ENCODE measurements around the gene MARK1.

Gene MARK1

DNA sequence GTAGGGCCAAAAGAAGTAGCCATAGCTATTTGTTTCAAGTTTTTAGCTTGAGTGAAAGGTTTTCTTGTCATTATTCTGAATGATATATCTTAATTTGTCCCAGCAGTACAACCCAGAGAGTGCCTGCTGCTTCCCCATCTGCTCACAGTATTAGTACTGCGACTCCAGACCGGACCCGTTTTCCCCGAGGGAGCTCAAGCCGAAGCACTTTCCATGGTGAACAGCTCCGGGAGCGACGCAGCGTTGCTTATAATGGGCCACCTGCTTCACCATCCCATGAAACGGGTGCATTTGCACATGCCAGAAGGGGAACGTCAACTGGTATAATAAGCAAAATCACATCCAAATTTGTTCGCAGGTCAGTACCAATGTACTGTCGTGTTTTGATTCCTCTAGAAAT, 125.1 kb downstream of the MARK1 start:
- TF ChIP-seq, protein P1, sequence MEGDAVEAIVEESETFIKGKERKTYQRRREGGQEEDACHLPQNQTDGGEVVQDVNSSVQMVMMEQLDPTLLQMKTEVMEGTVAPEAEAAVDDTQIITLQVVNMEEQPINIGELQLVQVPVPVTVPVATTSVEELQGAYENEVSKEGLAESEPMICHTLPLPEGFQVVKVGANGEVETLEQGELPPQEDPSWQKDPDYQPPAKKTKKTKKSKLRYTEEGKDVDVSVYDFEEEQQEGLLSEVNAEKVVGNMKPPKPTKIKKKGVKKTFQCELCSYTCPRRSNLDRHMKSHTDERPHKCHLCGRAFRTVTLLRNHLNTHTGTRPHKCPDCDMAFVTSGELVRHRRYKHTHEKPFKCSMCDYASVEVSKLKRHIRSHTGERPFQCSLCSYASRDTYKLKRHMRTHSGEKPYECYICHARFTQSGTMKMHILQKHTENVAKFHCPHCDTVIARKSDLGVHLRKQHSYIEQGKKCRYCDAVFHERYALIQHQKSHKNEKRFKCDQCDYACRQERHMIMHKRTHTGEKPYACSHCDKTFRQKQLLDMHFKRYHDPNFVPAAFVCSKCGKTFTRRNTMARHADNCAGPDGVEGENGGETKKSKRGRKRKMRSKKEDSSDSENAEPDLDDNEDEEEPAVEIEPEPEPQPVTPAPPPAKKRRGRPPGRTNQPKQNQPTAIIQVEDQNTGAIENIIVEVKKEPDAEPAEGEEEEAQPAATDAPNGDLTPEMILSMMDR (IDR thresholded peaks at IDR 0.05; ENCODE audit: borderline replicate concordance, insufficient read depth, low read depth, low read length): no peak
- no peak overlapping the region for H3K4me3 ChIP-seq (ENCODE audit: low read depth, low read length)

DNA sequence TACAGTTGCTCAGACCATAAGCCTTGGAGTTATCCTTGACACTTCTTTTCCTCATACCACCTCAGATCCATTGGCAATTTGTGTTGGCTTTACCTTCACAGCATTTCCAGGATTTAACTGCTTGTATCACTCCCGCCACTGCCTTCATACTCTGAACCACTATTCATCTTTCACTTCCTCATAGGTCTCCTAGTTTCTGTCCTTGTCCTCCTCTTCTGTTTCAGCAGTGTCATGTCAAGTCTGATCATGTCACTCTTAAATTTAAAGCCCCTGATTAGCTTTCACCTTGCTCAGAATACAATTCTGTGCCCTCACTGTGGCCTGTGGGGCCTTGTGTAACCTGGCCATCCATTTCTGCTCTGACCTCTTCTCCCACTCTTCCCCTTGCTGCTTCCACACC, 127.6 kb downstream of the MARK1 start:
- TF ChIP-seq, protein P1 (IDR thresholded peaks at IDR 0.05; ENCODE audit: borderline replicate concordance, insufficient read depth, low read depth, low read length): no peak

DNA sequence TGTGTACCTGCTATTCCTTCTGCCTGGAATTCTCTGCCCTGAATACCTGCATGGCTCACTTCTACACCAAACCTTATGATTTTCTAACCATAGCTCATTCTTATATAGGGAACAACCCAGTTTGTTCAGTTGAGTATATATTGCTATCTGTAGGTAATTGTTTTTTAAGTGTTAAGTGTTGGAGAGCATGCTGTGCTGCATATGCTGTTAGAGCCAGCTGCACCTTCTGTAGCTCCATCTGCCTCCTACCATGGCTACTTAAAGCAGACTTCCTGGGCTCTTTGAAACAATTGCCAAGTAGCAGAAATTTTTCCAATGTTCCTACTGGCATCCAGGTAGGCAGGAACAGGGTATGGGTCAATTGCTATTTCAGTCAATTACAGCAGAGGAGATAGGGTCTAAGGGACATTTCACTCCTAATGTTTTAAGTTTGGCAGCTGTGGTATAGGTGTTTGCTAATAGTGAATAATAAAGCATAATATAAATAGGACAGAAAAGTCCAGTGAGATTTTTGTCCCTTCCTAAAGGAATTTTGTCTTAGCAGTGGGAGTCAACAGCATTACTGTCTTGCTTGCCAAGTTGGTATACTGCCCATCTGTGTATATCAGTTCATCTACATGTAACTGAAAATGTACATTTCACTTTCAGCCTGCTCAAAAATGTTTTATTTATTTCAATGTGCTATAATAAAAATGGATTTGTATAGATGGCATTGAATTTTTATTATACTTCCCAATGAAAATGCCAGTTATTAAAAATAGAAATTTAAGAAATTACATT, 128.2 kb downstream of the MARK1 start:
- TF ChIP-seq, protein P1 (IDR thresholded peaks at IDR 0.05; ENCODE audit: borderline replicate concordance, insufficient read depth, low read depth, low read length): no peak
- no peak overlapping the region for H3K4me3 ChIP-seq (ENCODE audit: low read depth, low read length)

More for the DNA sequence above, 127.6 kb downstream of the MARK1 start:
- H3K4me3 ChIP-seq (ENCODE audit: low read depth, low read length): no peak overlapping the region

DNA sequence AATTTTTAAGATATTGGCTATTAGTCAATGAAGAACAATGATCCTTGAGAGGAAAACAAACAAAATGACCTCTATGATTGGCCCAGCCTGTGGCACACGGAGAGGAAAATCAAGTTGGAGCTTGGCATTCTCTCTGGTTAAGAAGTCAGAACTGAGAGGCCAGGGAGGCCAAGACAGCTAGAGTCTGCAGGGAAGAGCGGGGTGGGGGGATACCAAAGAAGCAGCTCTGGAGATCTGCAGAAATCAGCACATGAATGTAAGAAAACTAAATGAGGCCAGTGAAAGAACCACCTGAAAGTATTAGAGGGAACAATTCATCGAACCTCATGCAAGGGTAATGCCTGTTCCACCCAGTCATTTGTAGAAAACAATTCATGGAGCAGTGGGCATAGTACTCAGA, 138.4 kb downstream of the MARK1 start:
- TF ChIP-seq, protein P1 (IDR thresholded peaks at IDR 0.05; ENCODE audit: borderline replicate concordance, insufficient read depth, low read depth, low read length): no peak
- no peak overlapping the region for H3K4me3 ChIP-seq (ENCODE audit: low read depth, low read length)

DNA sequence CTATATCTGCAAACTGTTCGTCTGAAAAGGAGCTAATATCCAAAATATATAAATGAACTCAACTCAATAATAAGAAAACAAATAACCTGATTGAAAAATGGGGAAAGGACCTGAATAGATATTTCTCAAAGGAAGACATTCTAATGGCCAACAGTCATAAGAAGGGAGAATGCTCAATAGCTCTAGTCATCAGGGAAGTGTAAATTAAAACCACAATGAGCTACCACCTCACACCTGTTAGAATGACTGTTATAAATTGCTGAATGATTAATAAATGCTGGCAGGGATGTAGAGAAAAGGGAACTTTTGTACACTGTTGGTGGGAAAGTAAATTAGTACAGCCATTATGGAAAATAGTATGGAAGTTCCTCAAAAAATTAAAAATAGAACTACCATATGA, 141.1 kb downstream of the MARK1 start:
- TF ChIP-seq, protein P1 (IDR thresholded peaks at IDR 0.05; ENCODE audit: borderline replicate concordance, insufficient read depth, low read depth, low read length): no peak
- H3K4me3 ChIP-seq (ENCODE audit: low read depth, low read length): no peak overlapping the region

DNA sequence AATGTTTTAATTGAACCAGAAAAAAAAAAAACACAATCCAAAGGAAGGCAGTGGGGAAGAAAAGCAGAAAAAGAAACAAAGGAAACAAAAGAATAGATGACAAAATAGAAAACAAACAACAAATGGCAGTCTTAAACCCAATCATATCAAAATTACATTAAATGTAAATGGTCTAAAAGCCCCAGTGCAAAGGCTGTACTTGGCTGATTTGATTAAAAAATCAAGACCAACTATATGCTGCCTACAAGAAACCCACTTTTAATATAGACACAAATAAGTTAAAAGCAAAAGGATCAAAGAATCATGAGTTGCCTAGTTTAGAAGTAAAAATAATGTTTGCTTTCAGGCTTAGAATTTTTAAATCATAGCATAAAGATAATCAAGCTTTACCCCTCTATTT, 142.4 kb downstream of the MARK1 start:
- TF ChIP-seq, protein P1 (IDR thresholded peaks at IDR 0.05; ENCODE audit: borderline replicate concordance, insufficient read depth, low read depth, low read length): no peak
- no peak overlapping the region for H3K4me3 ChIP-seq (ENCODE audit: low read depth, low read length)

DNA sequence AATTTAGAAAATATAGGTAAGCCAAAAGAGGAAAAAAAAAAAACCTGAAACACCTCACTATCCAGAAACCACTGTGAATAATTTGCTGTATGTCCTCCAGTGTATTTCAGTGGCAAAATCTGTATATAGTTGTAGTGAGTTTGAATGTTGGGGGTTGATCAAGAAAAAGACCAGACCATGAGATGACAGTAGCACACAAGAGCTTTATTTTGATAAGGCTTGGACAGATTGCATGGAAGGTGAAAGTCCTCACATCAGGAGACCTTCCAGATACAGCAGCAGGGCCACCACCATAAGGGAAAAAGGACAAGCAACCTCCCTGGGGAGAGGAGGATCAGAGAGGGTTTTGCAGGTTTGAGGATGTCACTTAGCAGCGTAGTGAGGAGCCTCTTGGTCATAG, 146.0 kb downstream of the MARK1 start:
- TF ChIP-seq, protein P1 (IDR thresholded peaks at IDR 0.05; ENCODE audit: borderline replicate concordance, insufficient read depth, low read depth, low read length): no peak
- H3K4me3 ChIP-seq (ENCODE audit: low read depth, low read length): no peak overlapping the region
